HEK293 (cell line): ENCODE results near the gene TSC22D2.

ENCODE experiments used
- CTCF ChIA-PET: fragments of 350-600 bp; formaldehyde crosslinking; extraction: SDS; loops from one replicate; lab custom pipeline; 2021; ENCODE audit warnings: antibody characterized with exemption; lab: Yijun Ruan, JAX
- POLR2A ChIA-PET: fragments of 300-600 bp; formaldehyde crosslinking; extraction: SDS; loops from one replicate; lab custom pipeline; 2020; ENCODE audit warnings: antibody characterized with exemption, inconsistent platforms; lab: Yijun Ruan, JAX
- H3K27ac ChIP-seq: fragments of 200-500 bp; sonication (Bioruptor generic); 2 replicates; pipeline ENCODE4 v1.5.1; 2014; ENCODE audit warnings: low read depth, low read length, control low read depth, inconsistent platforms; ENCODE audit errors: extremely low read depth
- H3K36me3 ChIP-seq, 2 experiments: fragments of 200-500 bp in 1 of 2; sonication (Bioruptor generic) in 1 of 2; 1 replicate in 1 of 2; 2 replicates in 1 of 2; pipeline ENCODE4 v1.5.1; 2014 to 2017; ENCODE audit warnings: inconsistent platforms in 2 of 2, low read length in 2 of 2; ENCODE audit not compliant: control insufficient read depth in 2 of 2, insufficient read depth in 1 of 2
- H3K4me1 ChIP-seq: fragments of 200-500 bp; sonication (Bioruptor generic); 2 replicates; pipeline ENCODE4 v1.5.1; 2014; ENCODE audit warnings: mild to moderate bottlenecking, low read length, inconsistent platforms; ENCODE audit not compliant: control insufficient read depth, insufficient read depth
- H3K4me3 ChIP-seq: 2 replicates; pipeline ENCODE4 v1.5.1; 2011; ENCODE audit warnings: low read depth, mild to moderate bottlenecking, control low read depth, low read length, moderate library complexity
- H3K9me3 ChIP-seq: fragments of 200-500 bp; sonication (Bioruptor generic); 2 replicates; pipeline ENCODE4 v1.5.1; 2014; ENCODE audit warnings: low read depth, low read length, inconsistent platforms; ENCODE audit not compliant: control insufficient read depth, insufficient read depth
- ZEB2 ChIP-seq: fragments of 450-650 bp; formaldehyde crosslinking; IDR thresholded peaks from 2 replicates; pipeline ENCODE4 v1.5.1; 2016; ENCODE audit warnings: missing biosample characterization, missing genetic modification characterization
- TF ChIP-seq, protein P1 (sequence below): fragments of 450-650 bp; formaldehyde crosslinking; IDR thresholded peaks from 2 replicates; pipeline ENCODE4 v1.5.1; 2017; ENCODE audit warnings: missing biosample characterization, missing genetic modification characterization

Gene TSC22D2

DNA sequence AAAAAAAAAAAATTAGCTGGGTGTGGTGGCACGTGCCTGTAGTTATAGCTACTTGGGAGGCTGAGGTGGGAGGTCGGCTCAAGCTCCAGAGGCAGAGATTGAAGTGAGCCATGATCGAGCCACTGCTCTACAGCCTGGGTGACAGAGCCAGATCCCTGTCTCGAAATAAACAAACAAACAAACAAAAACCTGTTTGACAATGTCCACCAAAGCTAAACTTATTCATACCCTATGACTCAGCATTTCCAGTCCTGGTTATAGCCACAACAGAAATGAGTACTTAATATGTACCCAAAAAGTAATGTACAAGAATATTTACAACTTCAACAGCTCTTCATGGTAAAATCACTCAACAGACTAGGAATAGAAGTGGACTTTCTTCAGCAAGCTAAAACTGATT is 107.1 kb downstream of the TSC22D2 start:
- H3K4me1 ChIP-seq = no peaks in the 10 kb centered on the region
- no peaks in the 10 kb centered on the region for H3K9me3 ChIP-seq
- H3K4me3 ChIP-seq = no peak overlapping the region
- ChIA-PET POLR2A (no interaction called here), CTCF (no interaction called here)
- no peak overlapping the region for H3K27ac ChIP-seq
- H3K36me3 ChIP-seq = no peaks in the 10 kb centered on the region
- TF ChIP-seq, protein P1, sequence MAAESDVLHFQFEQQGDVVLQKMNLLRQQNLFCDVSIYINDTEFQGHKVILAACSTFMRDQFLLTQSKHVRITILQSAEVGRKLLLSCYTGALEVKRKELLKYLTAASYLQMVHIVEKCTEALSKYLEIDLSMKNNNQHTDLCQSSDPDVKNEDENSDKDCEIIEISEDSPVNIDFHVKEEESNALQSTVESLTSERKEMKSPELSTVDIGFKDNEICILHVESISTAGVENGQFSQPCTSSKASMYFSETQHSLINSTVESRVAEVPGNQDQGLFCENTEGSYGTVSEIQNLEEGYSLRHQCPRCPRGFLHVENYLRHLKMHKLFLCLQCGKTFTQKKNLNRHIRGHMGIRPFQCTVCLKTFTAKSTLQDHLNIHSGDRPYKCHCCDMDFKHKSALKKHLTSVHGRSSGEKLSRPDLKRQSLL = 0 out of 2 replicates have a peak, but pooled peaks have one; percentile 14
- no peak for TF ChIP-seq ZEB2
- TF ChIP-seq, all 188 proteins: peak for 1
